Retina (tissue), 1 donor: ENCODE data around the gene SMARCD1.

ENCODE experiments used
- DNase-seq: peaks from one replicate; pipeline ENCODE4 v3.0.0-alpha.2; 2016

The SMARCD1 gene

GRCh38 chr12:50084775-50085614 is at the start of gene SMARCD1:
Gene SMARCD1, plus strand, starts transcription at chr12:50085342. Its CDS starts 28 bp downstream, at chr12:50085370.
- peak; percentile 92 for DNase-seq

GRCh38 chr12:50038336-50038735 is 46.8 kb upstream of the SMARCD1 start:
- DNase-seq = no peak

- DNase-seq = peak; percentile 84
Measured at GRCh38 chr12:50039151-50039835, 45.8 kb upstream of the SMARCD1 start.

GRCh38 chr12:50040657-50041056 is 44.5 kb upstream of the SMARCD1 start:
- no peak for DNase-seq

- DNase-seq = no peak
Measured at GRCh38 chr12:50041062-50041860, 43.9 kb upstream of the SMARCD1 start.

- DNase-seq = no peak
Measured at GRCh38 chr12:50041962-50042361, 43.2 kb upstream of the SMARCD1 start.

GRCh38 chr12:50042693-50043092 is 42.4 kb upstream of the SMARCD1 start:
- DNase-seq = no peak

- no peak for DNase-seq
Measured at GRCh38 chr12:50043308-50043707, 41.8 kb upstream of the SMARCD1 start.

GRCh38 chr12:50043854-50044253 is 41.3 kb upstream of the SMARCD1 start:
- DNase-seq = no peak

GRCh38 chr12:50047693-50048250 is 37.4 kb upstream of the SMARCD1 start:
- no peak for DNase-seq

- DNase-seq = no peak
Measured at GRCh38 chr12:50049254-50050118, 35.7 kb upstream of the SMARCD1 start.

- DNase-seq = no peak
Measured at GRCh38 chr12:50050119-50050385, 35.1 kb upstream of the SMARCD1 start.

- DNase-seq = peak; percentile 68
Measured at GRCh38 chr12:50050410-50051098, 34.6 kb upstream of the SMARCD1 start.

GRCh38 chr12:50051101-50051806 is 33.9 kb upstream of the SMARCD1 start:
- peak; percentile 57 for DNase-seq

GRCh38 chr12:50052544-50052943 is 32.6 kb upstream of the SMARCD1 start:
- no peak for DNase-seq

- DNase-seq = peak; percentile 42
Measured at GRCh38 chr12:50052964-50053363, 32.2 kb upstream of the SMARCD1 start.

- DNase-seq = no peak
Measured at GRCh38 chr12:50053583-50053982, 31.6 kb upstream of the SMARCD1 start.

- DNase-seq = peak; percentile 76
Measured at GRCh38 chr12:50055831-50056638, 29.1 kb upstream of the SMARCD1 start.

- DNase-seq = no peak
Measured at GRCh38 chr12:50056639-50056976, 28.5 kb upstream of the SMARCD1 start.
